HG03097 (cell line): ENCODE data around the gene TRMT11.
"Not testable (repeated sequence)": the region's sequence is repeated elsewhere in the genome, so short reads cannot be mapped to it uniquely, and the experiment has no call there.

ENCODE experiments used
- ATAC-seq: cut with Tn5 transposase; IDR thresholded peaks from one replicate; pipeline ENCODE4 v1.9.1; 2021; ENCODE audit not compliant: unreplicated experiment, low FRiP score

Gene TRMT11

GRCh38 chr6:125989631-125990030 is 3.3 kb downstream of the TRMT11 start:
- no peak for ATAC-seq

- no peak for ATAC-seq
Measured at GRCh38 chr6:125991653-125992052, 5.3 kb downstream of the TRMT11 start.

DNA sequence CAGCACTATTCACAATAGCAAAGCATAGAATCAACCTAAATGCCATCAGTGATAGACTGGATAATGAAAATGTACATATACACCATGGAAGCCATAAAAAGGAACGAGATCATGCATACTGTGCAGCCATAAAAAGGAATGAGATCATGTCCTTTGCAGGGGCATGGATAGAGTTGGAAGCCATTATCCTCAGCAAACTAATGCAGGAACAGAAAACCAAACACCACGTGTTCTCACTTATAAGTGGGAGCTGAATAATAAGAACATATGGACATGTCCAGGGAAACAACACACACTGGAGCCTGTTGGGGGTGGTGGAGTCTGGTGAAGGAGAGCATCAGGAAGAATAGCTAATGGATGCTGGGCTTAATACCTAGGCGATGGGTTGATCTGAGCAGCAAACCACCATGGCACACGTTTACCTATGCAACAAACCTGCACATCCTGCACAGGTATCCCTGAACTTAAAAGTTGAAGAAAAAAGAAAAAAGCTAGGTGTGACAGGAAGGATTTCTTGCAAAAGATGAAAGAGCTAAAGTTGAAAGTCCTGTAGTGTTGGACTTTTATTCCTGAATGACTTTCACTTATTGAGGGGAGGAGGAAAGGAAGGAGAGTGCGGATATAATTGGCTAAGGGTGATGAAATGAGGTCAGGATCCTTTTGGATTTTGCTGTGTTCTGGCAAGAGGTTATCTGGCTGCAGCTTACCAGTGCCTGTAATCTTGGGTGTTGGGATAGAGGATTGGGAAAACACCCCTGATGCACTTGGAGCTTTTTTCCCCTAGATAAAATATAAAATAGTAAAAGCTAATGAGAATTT is 8.5 kb downstream of the TRMT11 start:
- ATAC-seq = no peak

GRCh38 chr6:125995972-125996580 is 9.7 kb downstream of the TRMT11 start:
- ATAC-seq = peak; percentile 85

DNA sequence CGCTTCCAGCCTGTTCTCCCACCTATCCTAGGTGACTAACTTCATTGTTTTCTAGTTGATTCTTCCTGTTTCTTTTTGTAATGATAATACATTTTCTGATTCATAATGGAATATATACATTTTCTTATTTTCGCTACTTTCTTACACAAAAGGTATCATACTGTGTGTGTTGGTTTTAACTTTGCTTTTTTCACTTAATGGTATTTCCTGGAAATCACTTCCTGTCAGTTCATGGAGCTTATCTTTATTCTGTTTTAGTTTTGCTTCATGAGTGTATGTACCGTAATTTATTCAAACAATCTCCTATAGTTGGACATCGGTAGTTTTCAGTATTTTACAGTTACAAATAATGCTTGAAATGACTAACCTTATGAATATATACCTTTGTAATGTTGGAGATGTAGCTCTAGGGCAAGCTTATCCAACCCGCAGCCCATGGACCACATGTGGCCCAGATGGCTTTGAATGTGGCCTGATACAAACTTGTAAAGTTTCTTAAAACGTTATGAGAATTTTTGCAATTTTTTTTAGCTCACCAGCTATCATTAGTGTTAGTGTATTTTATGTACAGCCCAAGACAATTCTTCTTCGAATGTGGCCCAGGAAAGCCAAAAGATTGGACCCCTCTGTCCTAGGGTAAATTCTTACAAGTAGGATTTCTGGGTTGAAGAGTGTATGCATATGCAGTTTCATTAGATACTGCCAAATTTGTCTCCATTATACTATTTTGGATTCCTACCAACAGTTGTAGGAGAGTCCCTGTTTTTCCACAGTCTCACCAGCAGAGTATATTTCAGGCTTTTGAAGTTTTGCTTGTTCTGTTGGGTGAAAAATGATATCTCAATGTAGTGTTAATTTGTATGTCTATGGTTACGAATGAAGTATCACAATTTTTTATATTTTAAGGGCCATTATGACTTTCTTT is 16.7 kb downstream of the TRMT11 start:
- no peak for ATAC-seq

- no peak for ATAC-seq
Measured at GRCh38 chr6:126007800-126008199, 21.5 kb downstream of the TRMT11 start.

DNA sequence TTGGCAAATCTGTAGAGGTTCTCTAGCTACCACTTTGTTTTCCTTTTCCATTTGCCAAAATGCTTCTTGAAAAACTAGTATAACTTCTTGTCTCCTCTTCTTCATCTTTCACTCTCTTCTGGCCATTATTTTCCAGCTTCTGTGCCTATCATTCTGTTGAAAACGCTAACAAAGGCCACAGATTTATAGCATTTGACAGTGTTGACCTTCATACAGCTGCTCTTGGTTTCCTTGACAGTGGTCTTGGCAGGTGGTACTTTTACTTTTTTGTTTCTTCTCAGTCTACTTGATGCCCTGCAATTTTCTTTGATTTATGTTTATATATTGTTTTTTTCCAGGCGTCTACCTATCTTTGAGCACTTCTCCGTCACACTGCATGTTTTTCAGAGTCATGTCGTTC is 23.7 kb downstream of the TRMT11 start:
- ATAC-seq = no peak

DNA sequence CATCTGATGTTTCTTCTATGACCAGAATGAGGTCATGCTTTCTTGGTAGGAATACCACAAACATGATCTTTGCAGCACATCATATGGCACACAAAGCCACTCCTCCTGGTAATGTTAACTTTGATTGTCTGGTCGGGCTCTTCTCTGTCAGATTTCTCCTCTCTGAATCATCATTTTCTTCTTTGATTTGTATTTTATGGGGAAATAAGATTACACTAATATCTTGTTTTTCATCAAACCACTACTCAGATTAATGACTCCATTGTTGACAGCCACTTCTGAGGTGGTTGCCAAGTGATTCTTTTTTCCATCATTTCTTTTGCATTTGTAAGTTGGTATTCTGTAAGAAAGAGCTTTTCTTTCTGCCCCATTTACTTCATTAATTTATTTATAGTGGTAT is 29.5 kb downstream of the TRMT11 start:
- ATAC-seq = no peak

DNA sequence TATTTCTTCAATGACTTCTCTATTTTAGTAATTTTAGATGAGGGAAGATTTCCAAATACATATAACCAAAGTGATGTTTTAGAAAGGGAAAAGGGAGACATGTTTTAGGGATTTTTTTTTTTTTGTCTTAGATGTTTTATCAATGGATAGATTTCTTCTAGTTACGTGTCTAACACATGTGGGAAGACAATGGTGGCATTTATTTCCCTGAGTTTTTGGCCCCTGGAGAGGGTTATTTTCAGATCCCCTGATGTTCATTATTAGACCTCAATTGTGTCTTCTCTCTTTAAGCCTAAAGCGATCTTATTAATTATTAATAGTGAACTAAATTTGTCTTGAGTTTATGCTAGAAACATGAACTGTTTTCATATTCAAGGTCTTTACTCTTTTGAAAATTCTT is 30.3 kb downstream of the TRMT11 start:
- no peak for ATAC-seq

DNA sequence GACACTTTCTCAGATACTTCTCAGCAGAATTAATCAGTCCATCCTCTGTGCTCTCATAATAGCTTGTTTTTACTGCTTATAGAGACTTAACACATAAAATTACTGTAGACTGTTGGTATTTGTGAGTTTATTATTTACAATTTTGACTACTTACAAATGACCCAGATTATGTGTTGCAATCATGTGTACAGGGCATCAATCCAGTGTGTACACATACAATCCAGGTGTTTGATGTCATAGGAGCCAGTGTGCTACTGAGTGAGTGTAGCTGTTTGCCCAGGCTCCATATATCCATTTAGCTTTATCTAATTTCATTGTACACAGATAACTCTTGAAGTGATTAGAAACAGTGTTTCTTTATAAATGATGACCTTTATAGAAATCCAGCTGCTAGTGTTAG is 31.3 kb downstream of the TRMT11 start:
- no peak for ATAC-seq

- ATAC-seq = no peak
Measured at GRCh38 chr6:126020305-126021050, 34.1 kb downstream of the TRMT11 start.

DNA sequence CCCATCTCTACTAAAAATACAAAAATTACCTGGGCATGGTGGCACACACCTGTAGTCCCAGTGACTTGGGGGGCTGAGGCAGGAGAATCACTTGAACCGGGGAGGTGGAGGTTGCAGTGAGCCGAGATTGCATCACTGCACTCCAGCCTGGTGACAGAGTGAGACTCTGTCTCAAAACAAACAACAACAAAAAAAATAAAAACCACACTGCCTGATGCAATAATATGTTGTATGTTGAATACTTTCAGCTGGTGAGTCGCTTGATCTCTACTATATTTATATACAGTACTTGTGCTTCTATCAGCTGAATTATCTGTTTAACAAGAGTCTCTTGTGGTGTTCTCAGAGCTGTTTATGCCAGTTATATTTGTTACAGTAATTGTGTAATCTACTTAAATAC is 37.1 kb downstream of the TRMT11 start:
- ATAC-seq = not testable (repeated sequence)

GRCh38 chr6:126026001-126026400 is 39.7 kb downstream of the TRMT11 start:
- ATAC-seq = no peak

DNA sequence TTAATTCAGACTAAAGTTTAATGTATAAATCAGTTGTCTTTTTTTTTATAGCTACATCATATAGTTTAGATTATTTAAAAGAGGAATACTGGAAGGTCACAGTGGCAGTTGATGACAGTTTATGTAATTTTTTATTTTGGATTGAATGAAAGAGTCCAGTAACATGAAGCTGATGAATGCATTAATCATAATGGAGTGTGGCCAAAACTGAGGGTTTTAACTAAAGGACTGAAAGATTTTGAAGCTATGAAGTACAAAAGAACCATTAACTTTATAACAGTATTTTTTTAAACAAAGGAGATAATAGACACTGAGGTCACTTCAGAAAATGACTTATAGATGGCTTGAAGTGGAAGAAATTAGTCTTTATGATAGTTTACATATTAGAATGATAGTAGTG is 41.3 kb downstream of the TRMT11 start:
- ATAC-seq = no peak

DNA sequence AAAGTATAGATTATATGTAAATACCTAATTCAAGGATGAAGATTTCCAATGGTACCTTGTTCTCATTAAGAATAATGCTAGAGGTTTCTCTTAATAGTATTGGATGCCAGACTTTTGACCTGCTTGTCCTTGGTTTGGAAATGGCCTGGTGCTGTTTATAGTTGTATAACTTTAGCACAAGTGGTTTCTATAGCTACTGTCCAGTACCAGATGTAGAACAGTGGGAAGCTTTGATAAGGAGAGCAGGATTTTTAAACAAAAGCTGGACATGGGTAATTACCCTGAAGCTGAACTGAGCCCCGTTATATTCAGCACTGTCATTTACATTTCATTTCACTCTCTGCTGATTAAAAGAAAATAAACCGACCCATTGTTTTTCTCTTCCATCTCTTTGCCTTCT is 43.7 kb downstream of the TRMT11 start:
- ATAC-seq = no peak

DNA sequence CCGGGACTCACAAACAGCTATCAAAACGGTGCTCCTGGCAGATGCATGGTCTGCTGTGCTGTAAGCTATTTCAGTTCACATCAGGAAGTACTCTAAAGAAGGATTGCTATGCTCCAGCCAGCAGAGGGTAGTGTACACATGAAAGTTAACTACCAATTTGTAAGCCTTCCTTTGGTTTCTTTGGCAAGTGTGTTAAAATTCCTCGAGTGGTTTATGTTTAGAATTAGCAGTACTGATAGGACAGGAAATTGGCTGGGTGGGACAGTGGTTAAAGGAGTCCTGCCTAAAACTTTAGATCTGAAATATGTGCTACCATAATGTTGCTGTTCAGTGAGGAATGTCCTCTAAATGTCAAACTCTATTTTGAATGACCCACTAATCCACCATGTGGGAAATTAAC is 47.4 kb downstream of the TRMT11 start:
- ATAC-seq = peak; percentile 75

DNA sequence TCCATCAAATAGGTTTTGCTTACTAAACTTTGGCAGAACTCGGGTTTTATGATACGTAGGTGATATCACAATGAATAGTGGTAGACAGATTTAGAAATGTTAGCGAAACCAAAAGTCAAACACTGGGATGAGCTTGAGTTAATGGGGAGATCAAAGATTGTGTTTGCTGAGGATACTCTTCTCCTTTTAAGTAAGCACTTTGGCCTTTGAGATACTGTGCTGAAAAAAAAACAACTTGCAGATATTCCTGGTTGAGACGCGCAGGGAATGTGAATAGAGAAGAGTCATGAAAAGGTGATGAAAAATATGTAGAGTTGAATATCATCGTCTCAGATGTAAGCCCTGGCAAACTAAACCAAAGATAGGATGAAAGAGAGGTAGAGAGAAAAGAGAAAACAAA is 48.3 kb downstream of the TRMT11 start:
- no peak for ATAC-seq

DNA sequence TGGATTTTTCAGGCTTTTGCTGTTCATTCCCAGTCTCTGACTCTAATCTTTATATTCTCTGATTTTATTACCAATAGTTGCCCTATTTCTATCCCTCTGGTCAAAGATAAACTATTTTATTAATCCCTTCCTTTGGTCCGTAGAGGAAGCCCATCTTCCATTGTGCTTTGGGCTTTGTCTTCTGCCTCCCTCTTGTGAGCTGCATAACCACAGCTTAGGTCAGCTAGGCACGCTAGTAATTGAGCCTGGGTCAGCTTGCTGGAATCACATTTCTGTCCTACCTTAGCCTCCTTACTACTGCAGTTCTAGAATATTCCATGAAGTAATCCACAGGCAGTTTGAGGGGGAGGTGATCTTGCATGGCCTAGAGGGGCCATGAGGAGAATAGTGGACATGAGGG is 49.4 kb downstream of the TRMT11 start:
- no peak for ATAC-seq

DNA sequence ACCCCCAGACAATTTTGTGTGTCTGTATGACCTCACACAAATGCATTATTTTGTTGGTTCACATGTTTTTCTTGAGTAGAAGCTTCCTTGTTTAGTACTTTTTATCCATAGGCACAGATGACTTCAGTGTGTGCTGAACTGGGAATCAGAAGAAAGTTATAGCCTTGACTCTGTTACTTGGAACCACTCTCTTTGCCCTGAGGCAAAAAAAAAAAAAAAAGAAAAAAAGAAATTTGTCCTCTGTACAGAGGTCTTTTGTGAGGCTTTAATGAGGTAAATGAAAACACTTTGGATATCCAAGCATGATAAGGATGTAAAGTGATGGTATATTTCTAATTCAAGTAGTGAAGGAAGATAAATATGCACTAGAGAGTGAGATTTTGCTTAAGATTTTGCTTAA is 51.9 kb downstream of the TRMT11 start:
- no peak for ATAC-seq

GRCh38 chr6:126039284-126039683 is 52.9 kb downstream of the TRMT11 start:
- no peak for ATAC-seq

- no peak for ATAC-seq
Measured at GRCh38 chr6:126040394-126040793, 54.1 kb downstream of the TRMT11 start.
